ENCODE data around the gene HDAC9.

GRCh38 chr7:18639711-18640110, 144.2 kb downstream of the HDAC9 start:
- TF ChIP-seq CTCF (IDR thresholded peaks at IDR 0.05) (no peak), POLR2A (IDR thresholded peaks at IDR 0.05) (no peak)
